ENCODE measurements around the gene CSH2. TPM values are rescaled to one million over a fixed set of nuclear protein-coding genes. Genes with fewer than 3 reads are reported as not detected.
"Not testable (repeated sequence)": the region's sequence is repeated elsewhere in the genome, so short reads cannot be mapped to it uniquely, and the experiment has no call there.

Gene CSH2
- total RNA-seq, 4 donors from 2014 or later = not detected

GRCh38 chr17:63843910-63844677 is 29.4 kb downstream of the CSH2 start:
- TF ChIP-seq CTCF (IDR thresholded peaks at IDR 0.05) (no peak), POLR2A (IDR thresholded peaks at IDR 0.05) (no peak)
- Histone ChIP-seq H3K27me3 (no peaks in the 10 kb centered on the region), H3K36me3 (no peaks in the 10 kb centered on the region), H3K4me1 (peaks cover 36 to 37% of the 10 kb centered on the region in 2 donors), H3K4me3 (replicated peaks in 1 of 3) (peak overlapping the region in 1 of 3 donors; percentile 39), H3K9me3 (no peaks in the 10 kb centered on the region), H3K27ac (peak overlapping the region; percentile 85 to 93 (median 88))
- intact Hi-C loops (cut with DNase I) = no loop called here
- no peak for DNase-seq
- WGBS, 2 donors = 67 to 72% methylated on average over 9 of the region's 9 CpGs

- intact Hi-C loops (cut with DNase I) = not testable (repeated sequence)
- 4 to 6% methylated on average over 14 to 19 of the region's 19 CpGs for WGBS, 2 donors
- DNase-seq = peak; percentile 78 to 79
Observed at GRCh38 chr17:63843387-63843888, 30.0 kb downstream of the CSH2 start.

GRCh38 chr17:63842540-63843386 is 30.7 kb downstream of the CSH2 start, which contains the start of gene SMARCD2:
Gene SMARCD2, minus strand, starts transcription at chr17:63842685. Its CDS starts 11 bp downstream, at chr17:63842674.
- Histone ChIP-seq H3K27ac (peak within 1 kb of the TSS; percentile 85 to 96 (median 88)), H3K4me1 (peaks cover 49 to 51% of the 10 kb centered on the region in 2 donors), H3K27me3 (no peaks in the 10 kb centered on the region), H3K9me3 (no peaks in the 10 kb centered on the region), H3K36me3 (no peaks in the 10 kb centered on the region), H3K4me3 (replicated peaks in 1 of 3) (peak within 1 kb of the TSS; percentile 61 to 96 (median 89))
- 0 to 1% methylated on average over 1 to 21 of the region's 92 CpGs for WGBS, 2 donors
- peak; percentile 97 to 98 for DNase-seq
- TF ChIP-seq POLR2A (IDR thresholded peaks at IDR 0.05) (peak; percentile 58 to 70), CTCF (IDR thresholded peaks at IDR 0.05) (peak in 1 of 6 experiments; percentile 16)
- intact Hi-C loops (cut with DNase I) = no loop called here

More at GRCh38 chr17:63843387-63843888, 30.0 kb downstream of the CSH2 start:
- H3K36me3 ChIP-seq, H3K27me3 ChIP-seq, H3K9me3 ChIP-seq: not testable (repeated sequence)
- peak overlapping the region; percentile 85 to 93 (median 88) for H3K27ac ChIP-seq
- peak overlapping the region in 2 of 3 donors; percentile 19 to 39 for H3K4me3 ChIP-seq (replicated peaks in 1 of 3)
- H3K4me1 ChIP-seq = peaks cover 42 to 44% of the 10 kb centered on the region in 2 donors

- Histone ChIP-seq H3K9me3 (no peaks in the 10 kb centered on the region), H3K27ac (peak overlapping the region; percentile 85 to 96 (median 88)), H3K4me1 (peaks cover 55% of the 10 kb centered on the region in 2 donors), H3K36me3 (no peaks in the 10 kb centered on the region), H3K27me3 (no peaks in the 10 kb centered on the region), H3K4me3 (replicated peaks in 1 of 3) (peak overlapping the region; percentile 61 to 96 (median 89))
- intact Hi-C loops (cut with DNase I) = no loop called here
- TF ChIP-seq POLR2A (IDR thresholded peaks at IDR 0.05) = no peak
- TF ChIP-seq CTCF (IDR thresholded peaks at IDR 0.05) = no peak
- WGBS, 2 donors = 0% methylated on average over 17 to 21 of the region's 36 CpGs
- peak; percentile 45 to 55 for DNase-seq
Observed at GRCh38 chr17:63842173-63842539, 31.3 kb downstream of the CSH2 start.

- intact Hi-C loops (cut with DNase I) = no loop called here
- Histone ChIP-seq H3K27me3 (no peaks in the 10 kb centered on the region), H3K27ac (peak overlapping the region; percentile 85 to 96 (median 88)), H3K4me3 (replicated peaks in 1 of 3) (peak overlapping the region; percentile 61 to 96 (median 89)), H3K4me1 (peaks cover 55 to 58% of the 10 kb centered on the region in 2 donors), H3K9me3 (no peaks in the 10 kb centered on the region), H3K36me3 (peaks cover 0 to 4% of the 10 kb centered on the region in 2 donors)
- TF ChIP-seq POLR2A (IDR thresholded peaks at IDR 0.05) (no peak), CTCF (IDR thresholded peaks at IDR 0.05) (no peak)
- DNase-seq = peak; percentile 56 to 62
- WGBS, 2 donors = 9 to 11% methylated on average over 16 to 19 of the region's 26 CpGs
Observed at GRCh38 chr17:63841350-63842172, 31.9 kb downstream of the CSH2 start.

All from thyroid gland (tissue), 4 donors.